ENCODE measurements around the gene CRYBG1.

- TF ChIP-seq CTCF (IDR thresholded peaks at IDR 0.05): no peak
- TF ChIP-seq POLR2A (IDR thresholded peaks at IDR 0.05): no peak
Measured at GRCh38 chr6:106476331-106477105, 116.0 kb downstream of the CRYBG1 start.
